ENCODE data around the gene MCF2L.
"Not testable (repeated sequence)": the region's sequence is repeated elsewhere in the genome, so short reads cannot be mapped to it uniquely, and the experiment has no call there.

MCF2L gene

DNA sequence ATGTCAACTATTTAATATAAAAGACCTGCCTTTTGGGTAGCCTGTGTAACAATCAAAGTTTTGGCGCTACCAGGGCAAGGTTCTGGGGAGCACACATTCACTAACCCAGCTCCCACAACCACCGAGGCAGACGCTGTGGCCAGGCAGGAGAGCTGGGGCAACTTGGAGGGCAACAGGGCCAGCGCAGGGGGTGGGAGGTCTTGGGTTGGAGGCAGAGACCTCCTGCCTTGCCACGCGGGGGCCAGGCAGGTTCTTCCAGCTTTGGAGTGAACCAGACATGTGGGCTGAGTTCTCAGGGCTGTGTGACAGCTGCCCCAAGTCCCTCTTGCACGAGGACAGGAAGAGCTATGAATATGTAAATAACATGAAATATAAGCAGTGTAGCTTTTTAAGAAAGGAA lies 30.3 kb upstream of the MCF2L start:
- DNase-seq (ENCODE audit: low read depth in 1 of 2, low spot score in 1 of 2): no peak
- TF ChIP-seq, protein P1, sequence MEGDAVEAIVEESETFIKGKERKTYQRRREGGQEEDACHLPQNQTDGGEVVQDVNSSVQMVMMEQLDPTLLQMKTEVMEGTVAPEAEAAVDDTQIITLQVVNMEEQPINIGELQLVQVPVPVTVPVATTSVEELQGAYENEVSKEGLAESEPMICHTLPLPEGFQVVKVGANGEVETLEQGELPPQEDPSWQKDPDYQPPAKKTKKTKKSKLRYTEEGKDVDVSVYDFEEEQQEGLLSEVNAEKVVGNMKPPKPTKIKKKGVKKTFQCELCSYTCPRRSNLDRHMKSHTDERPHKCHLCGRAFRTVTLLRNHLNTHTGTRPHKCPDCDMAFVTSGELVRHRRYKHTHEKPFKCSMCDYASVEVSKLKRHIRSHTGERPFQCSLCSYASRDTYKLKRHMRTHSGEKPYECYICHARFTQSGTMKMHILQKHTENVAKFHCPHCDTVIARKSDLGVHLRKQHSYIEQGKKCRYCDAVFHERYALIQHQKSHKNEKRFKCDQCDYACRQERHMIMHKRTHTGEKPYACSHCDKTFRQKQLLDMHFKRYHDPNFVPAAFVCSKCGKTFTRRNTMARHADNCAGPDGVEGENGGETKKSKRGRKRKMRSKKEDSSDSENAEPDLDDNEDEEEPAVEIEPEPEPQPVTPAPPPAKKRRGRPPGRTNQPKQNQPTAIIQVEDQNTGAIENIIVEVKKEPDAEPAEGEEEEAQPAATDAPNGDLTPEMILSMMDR (IDR thresholded peaks at IDR 0.05; ENCODE audit: insufficient read depth, low read length): no peak
- no peak for TF ChIP-seq GABPA (IDR thresholded peaks at IDR 0.05; ENCODE audit: low read depth)
- TF ChIP-seq POLR2AphosphoS5 (IDR thresholded peaks at IDR 0.05; ENCODE audit: low read depth): no peak
- no peak for TF ChIP-seq SPI1 (IDR thresholded peaks at IDR 0.05; ENCODE audit: borderline replicate concordance, low read depth)
- TF ChIP-seq, protein P2, sequence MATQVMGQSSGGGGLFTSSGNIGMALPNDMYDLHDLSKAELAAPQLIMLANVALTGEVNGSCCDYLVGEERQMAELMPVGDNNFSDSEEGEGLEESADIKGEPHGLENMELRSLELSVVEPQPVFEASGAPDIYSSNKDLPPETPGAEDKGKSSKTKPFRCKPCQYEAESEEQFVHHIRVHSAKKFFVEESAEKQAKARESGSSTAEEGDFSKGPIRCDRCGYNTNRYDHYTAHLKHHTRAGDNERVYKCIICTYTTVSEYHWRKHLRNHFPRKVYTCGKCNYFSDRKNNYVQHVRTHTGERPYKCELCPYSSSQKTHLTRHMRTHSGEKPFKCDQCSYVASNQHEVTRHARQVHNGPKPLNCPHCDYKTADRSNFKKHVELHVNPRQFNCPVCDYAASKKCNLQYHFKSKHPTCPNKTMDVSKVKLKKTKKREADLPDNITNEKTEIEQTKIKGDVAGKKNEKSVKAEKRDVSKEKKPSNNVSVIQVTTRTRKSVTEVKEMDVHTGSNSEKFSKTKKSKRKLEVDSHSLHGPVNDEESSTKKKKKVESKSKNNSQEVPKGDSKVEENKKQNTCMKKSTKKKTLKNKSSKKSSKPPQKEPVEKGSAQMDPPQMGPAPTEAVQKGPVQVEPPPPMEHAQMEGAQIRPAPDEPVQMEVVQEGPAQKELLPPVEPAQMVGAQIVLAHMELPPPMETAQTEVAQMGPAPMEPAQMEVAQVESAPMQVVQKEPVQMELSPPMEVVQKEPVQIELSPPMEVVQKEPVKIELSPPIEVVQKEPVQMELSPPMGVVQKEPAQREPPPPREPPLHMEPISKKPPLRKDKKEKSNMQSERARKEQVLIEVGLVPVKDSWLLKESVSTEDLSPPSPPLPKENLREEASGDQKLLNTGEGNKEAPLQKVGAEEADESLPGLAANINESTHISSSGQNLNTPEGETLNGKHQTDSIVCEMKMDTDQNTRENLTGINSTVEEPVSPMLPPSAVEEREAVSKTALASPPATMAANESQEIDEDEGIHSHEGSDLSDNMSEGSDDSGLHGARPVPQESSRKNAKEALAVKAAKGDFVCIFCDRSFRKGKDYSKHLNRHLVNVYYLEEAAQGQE (IDR thresholded peaks at IDR 0.05; ENCODE audit: insufficient replicate concordance, low read depth): no peak
- Histone ChIP-seq H3K4me3 (replicated peaks; ENCODE audit: insufficient read depth, low read length) (no peak overlapping the region), H3K27ac (replicated peaks) (no peak overlapping the region), H3K27me3 (ENCODE audit: insufficient read depth, poor library complexity, severe bottlenecking) (peaks cover 40% of the 10 kb centered on the region)

DNA sequence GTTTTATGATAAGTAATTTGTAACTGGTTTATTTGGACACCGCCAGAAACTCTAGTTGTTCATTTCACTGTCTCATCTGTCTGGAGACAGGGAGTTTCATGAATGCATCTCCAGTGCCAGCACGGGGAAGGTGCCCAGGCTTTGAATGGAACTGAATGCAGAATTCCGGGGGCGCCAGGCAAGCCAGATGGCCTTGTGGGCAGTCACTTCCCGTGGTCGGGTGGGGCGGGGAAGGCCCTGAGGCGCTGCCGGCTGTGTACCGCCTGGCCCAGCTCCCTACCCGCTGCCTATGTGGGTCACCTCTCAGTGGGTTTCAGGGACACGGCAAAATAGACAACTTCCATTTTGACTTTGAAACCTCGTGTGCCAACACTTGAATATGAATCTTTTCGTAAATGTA lies 28.8 kb upstream of the MCF2L start:
- Histone ChIP-seq H3K27ac (replicated peaks) (no peak overlapping the region), H3K4me3 (replicated peaks; ENCODE audit: insufficient read depth, low read length) (no peak overlapping the region), H3K27me3 (ENCODE audit: insufficient read depth, poor library complexity, severe bottlenecking) (peaks cover 52% of the 10 kb centered on the region)
- TF ChIP-seq GABPA (IDR thresholded peaks at IDR 0.05; ENCODE audit: low read depth) (no peak), POLR2AphosphoS5 (IDR thresholded peaks at IDR 0.05; ENCODE audit: low read depth) (no peak), SPI1 (IDR thresholded peaks at IDR 0.05; ENCODE audit: borderline replicate concordance, low read depth) (no peak)
- TF ChIP-seq, protein P1 (IDR thresholded peaks at IDR 0.05; ENCODE audit: insufficient read depth, low read length): no peak
- TF ChIP-seq, protein P2 (IDR thresholded peaks at IDR 0.05; ENCODE audit: insufficient replicate concordance, low read depth): no peak
- DNase-seq (ENCODE audit: low read depth in 1 of 2, low spot score in 1 of 2): no peak

DNA sequence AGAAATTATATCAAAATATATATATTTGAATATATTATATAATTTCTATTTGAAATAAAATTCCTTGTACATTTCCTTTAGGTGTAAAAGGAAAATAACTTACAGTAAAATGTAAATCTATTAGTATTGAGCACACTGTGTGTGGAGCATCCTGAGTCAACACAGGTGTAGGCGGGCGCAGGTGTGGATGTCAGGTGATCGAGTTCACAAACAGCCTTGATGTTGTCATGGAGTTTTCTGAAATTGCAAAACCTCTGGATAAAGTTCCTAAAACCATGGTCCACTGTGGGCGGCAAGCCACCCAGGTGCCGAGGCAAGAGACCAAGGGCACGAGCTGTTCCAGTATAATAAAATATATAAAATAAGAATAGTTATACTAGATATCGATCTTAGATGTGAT lies 27.7 kb upstream of the MCF2L start:
- TF ChIP-seq, protein P2 (IDR thresholded peaks at IDR 0.05; ENCODE audit: insufficient replicate concordance, low read depth): no peak
- TF ChIP-seq GABPA (IDR thresholded peaks at IDR 0.05; ENCODE audit: low read depth) (no peak), POLR2AphosphoS5 (IDR thresholded peaks at IDR 0.05; ENCODE audit: low read depth) (no peak)
- TF ChIP-seq, protein P1 (IDR thresholded peaks at IDR 0.05; ENCODE audit: insufficient read depth, low read length): no peak
- no peak for DNase-seq (ENCODE audit: low read depth in 1 of 2, low spot score in 1 of 2)
- H3K27ac ChIP-seq (replicated peaks): no peak overlapping the region
- peaks cover 54% of the 10 kb centered on the region for H3K27me3 ChIP-seq (ENCODE audit: insufficient read depth, poor library complexity, severe bottlenecking)
- H3K4me3 ChIP-seq (replicated peaks; ENCODE audit: insufficient read depth, low read length): no peak overlapping the region

DNA sequence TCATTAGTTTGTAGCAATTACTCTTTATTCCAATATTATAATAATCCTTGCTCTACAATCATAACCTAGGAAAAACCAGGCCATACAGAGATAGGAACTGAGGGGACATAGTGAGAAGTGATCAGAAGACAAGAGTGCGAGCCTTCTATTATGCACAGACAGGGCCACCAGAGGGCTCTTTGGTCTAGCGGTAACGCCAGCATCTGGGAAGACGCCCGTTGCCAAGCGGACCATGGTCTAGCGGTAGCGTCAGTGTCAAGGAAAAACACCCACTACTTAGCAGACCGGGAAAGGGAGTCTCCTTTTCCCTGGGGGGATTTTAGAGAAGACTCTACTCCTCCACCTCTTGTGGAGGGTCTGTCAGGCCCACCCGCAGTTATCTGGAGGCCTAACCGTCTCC lies 27.2 kb upstream of the MCF2L start:
- not testable (repeated sequence) for H3K4me3 ChIP-seq (replicated peaks; ENCODE audit: insufficient read depth, low read length); H3K27ac ChIP-seq (replicated peaks)
- H3K27me3 ChIP-seq (ENCODE audit: insufficient read depth, poor library complexity, severe bottlenecking): peaks cover 52% of the 10 kb centered on the region
- DNase-seq (ENCODE audit: low read depth in 1 of 2, low spot score in 1 of 2): peak in 1 of 2 experiments; percentile 42

All from HL-60 (cell line).